H1 (cell line): ENCODE data around the gene TSPAN9. TPM values are rescaled to one million over a fixed set of nuclear protein-coding genes. Genes with fewer than 3 reads are reported as not detected.

ENCODE experiments used
- BACH1 ChIP-seq: IDR thresholded peaks from 2 replicates; pipeline ENCODE4 v1.6.1; 2012; ENCODE audit warnings: low read length, improper control_type of control experiment
- BCL11A ChIP-seq, 2 experiments: IDR thresholded peaks; one replicate each; pipeline ENCODE4 v1.6.1; 2011; ENCODE audit warnings: low read depth in 2 of 2, low read length in 2 of 2, mild to moderate bottlenecking in 2 of 2
- CHD7 ChIP-seq: fragments of 300-600 bp; sonication (generic); IDR thresholded peaks from 2 replicates; pipeline ENCODE4 v1.7.1; 2012; ENCODE audit warnings: low read length, moderate library complexity, mild to moderate bottlenecking, inconsistent platforms; ENCODE audit not compliant: insufficient replicate concordance
- CTBP2 ChIP-seq: IDR thresholded peaks from 2 replicates; pipeline ENCODE4 v1.7.0; 2011; ENCODE audit warnings: borderline replicate concordance, mild to moderate bottlenecking, moderate library complexity, mixed read lengths, low read length; ENCODE audit not compliant: insufficient read depth, insufficient read length
- EP300 ChIP-seq, 2 experiments: IDR thresholded peaks; 1 replicate in 1 of 2; 2 replicates in 1 of 2; pipeline ENCODE4 v1.6.1; 2011 to 2012; ENCODE audit warnings: low read depth in 2 of 2, low read length in 2 of 2, mild to moderate bottlenecking in 2 of 2, borderline replicate concordance in 1 of 2, inconsistent platforms in 1 of 2, moderate library complexity in 1 of 2
- FOSL1 ChIP-seq: IDR thresholded peaks from 2 replicates; pipeline ENCODE4 v1.6.1; 2011; ENCODE audit warnings: mild to moderate bottlenecking, low read depth, low read length, moderate library complexity; ENCODE audit not compliant: insufficient read depth
- GABPA ChIP-seq: IDR thresholded peaks from 2 replicates; pipeline ENCODE4 v1.6.1; 2011; ENCODE audit warnings: mild to moderate bottlenecking, low read length, moderate library complexity, borderline replicate concordance; ENCODE audit not compliant: insufficient read depth
- RBBP5 ChIP-seq: IDR thresholded peaks from 2 replicates; pipeline ENCODE4 v1.7.1; 2012; ENCODE audit warnings: low read depth, mild to moderate bottlenecking, inconsistent platforms, low read length, moderate library complexity, borderline replicate concordance
- SIX5 ChIP-seq: IDR thresholded peaks from 2 replicates; pipeline ENCODE4 v1.6.1; 2011; ENCODE audit warnings: mild to moderate bottlenecking, low read depth, low read length
- TAF1 ChIP-seq: IDR thresholded peaks from 2 replicates; pipeline ENCODE4 v1.6.1; 2011; ENCODE audit warnings: mild to moderate bottlenecking, low read depth, low read length
- polyA plus RNA-seq, 7 experiments: library from polyadenylated mRNA; depleted of rRNA in 3 of 7; stranded (reverse) in 5 of 7; unstranded in 2 of 7; fragments of >200 nt in 5 of 7; fragments of 200-250 nt in 2 of 7; gene quantifications; 1 replicate in 5 of 7; 2 replicates in 1 of 7; 4 replicates in 1 of 7; pipeline versions ENCODE4 v1.2.1 to v1.2.3, GENCODE V29; 2011 to 2013; ENCODE audit warnings: missing spikeins in 2 of 7, mixed read lengths in 2 of 7
- total RNA-seq: library from RNA; stranded (reverse); fragmentation: NEBNext Ultra II Directional; extraction: Animal tissue kit (Norgen Biotek cat#: 25700); gene quantifications from 2 replicates; pipeline ENCODE4 v1.2.1, GENCODE V29; 2021

The TSPAN9 gene
- total and polyA plus RNA-seq, 2 of the 8 experiments (the other 6 are each of a cell fraction or from before 2014, with no cell fraction given), result 11.5 to 29.1 TPM

DNA sequence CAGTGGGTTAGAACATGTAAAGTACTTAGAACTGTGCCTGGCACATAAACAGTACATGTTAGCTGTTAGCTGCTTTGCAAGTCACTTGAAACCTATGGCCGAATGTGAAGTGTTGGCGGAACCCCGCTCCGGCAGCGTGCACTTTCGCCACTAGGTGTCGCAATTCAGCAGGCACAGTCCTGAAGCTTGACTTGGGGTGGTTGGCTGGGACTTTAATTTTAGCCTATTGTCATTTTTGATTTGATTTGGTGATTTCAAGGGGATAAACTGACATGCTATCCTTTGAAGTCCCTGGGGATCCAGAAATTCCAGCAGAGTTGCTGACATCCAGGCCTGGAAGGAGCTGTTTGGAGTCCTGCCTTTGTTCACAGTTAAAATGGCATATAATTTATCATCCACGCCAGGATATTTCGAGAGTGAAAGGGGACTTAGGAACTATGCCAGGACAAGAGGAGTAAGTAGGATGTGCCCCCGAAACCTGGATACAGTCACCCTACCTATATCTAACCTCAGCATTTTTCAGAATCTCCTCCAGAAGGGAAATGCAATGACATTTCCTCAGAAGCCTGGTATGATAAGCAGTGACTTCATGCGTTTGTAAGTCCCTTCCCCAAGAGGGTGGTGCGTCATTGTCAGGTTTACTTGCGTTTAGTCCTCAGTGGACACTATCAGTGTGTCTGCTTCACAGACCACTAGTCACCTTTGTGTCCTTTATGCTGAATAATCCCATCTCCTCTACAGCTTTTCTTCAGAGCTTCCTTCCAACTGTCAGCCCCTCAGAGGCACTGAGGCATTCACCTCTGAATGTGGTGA is 3.5 kb upstream of the TSPAN9 start (continued):
- no peak for TF ChIP-seq SIX5
- no peak for TF ChIP-seq CHD7
- no peak for TF ChIP-seq RBBP5
- no peak for TF ChIP-seq FOSL1
- TF ChIP-seq TAF1, result no peak
- TF ChIP-seq BCL11A (IDR thresholded peaks at IDR 0.05; ENCODE audit: low read depth in 2 of 2, low read length in 2 of 2), result no peak
- no peak for TF ChIP-seq CTBP2
- no peak for TF ChIP-seq EP300 (IDR thresholded peaks at IDR 0.05; ENCODE audit: borderline replicate concordance in 1 of 2, low read depth in 2 of 2, low read length in 2 of 2)
- TF ChIP-seq GABPA, result peak; percentile 51; the same call in 1 of the 2 replicates
- no peak for TF ChIP-seq BACH1
